ENCODE data around the gene HSD17B8.

GRCh38 chr6:33204165-33204414, 365 bp upstream of the HSD17B8 start:
- TF ChIP-seq, protein P1, sequence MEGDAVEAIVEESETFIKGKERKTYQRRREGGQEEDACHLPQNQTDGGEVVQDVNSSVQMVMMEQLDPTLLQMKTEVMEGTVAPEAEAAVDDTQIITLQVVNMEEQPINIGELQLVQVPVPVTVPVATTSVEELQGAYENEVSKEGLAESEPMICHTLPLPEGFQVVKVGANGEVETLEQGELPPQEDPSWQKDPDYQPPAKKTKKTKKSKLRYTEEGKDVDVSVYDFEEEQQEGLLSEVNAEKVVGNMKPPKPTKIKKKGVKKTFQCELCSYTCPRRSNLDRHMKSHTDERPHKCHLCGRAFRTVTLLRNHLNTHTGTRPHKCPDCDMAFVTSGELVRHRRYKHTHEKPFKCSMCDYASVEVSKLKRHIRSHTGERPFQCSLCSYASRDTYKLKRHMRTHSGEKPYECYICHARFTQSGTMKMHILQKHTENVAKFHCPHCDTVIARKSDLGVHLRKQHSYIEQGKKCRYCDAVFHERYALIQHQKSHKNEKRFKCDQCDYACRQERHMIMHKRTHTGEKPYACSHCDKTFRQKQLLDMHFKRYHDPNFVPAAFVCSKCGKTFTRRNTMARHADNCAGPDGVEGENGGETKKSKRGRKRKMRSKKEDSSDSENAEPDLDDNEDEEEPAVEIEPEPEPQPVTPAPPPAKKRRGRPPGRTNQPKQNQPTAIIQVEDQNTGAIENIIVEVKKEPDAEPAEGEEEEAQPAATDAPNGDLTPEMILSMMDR (IDR thresholded peaks at IDR 0.05 in 8 of 11, conservative IDR thresholded peaks at IDR 0.05 in 3 of 11), result no peak
- no peak for TF ChIP-seq POLR2A (IDR thresholded peaks at IDR 0.05)

Measured in spleen (tissue), 7 donors.